Activated naive CD4-positive, alpha-beta T cell treated with anti-CD3 and anti-CD28 coated beads, Interleukin-2, amount 10 ng/mL, durations not matched to agents 7 days and 5 days (primary cell): ENCODE measurements around the gene GALNT18.

ENCODE experiments used
- CTCF ChIA-PET: fragments of 350-600 bp; sonication (Branson Sonifier 250); formaldehyde crosslinking; loops from one replicate; lab custom pipeline; 2021; ENCODE audit warnings: antibody characterized with exemption; lab: Charles Lee
- DNase-seq: peaks from one replicate; pipeline ENCODE4 v3.0.0-alpha.2; 2020
- H3K27ac Mint-ChIP-seq: one replicate; pipeline ENCODE4 v1.8.0; 2021; ENCODE audit warnings: mild to moderate bottlenecking, moderate library complexity, mixed read lengths
- H3K27me3 Mint-ChIP-seq: one replicate; pipeline ENCODE4 v1.8.0; 2021; ENCODE audit warnings: mild to moderate bottlenecking, mixed read lengths
- H3K36me3 Mint-ChIP-seq: one replicate; pipeline ENCODE4 v1.8.0; 2021; ENCODE audit warnings: mixed read lengths
- H3K4me1 Mint-ChIP-seq: one replicate; pipeline ENCODE4 v1.8.0; 2021; ENCODE audit warnings: mixed read lengths
- H3K4me3 Mint-ChIP-seq: one replicate; pipeline ENCODE4 v1.8.0; 2021; ENCODE audit warnings: mild to moderate bottlenecking, moderate library complexity, mixed read lengths
- H3K9me3 Mint-ChIP-seq: one replicate; pipeline ENCODE4 v1.8.0; 2021; ENCODE audit warnings: mixed read lengths

The GALNT18 gene

GRCh38 chr11:11320825-11321224 lies 301.0 kb downstream of the GALNT18 start:
- no peaks in the 10 kb centered on the region for H3K36me3 Mint-ChIP-seq
- H3K27me3 Mint-ChIP-seq, result peaks cover 3% of the 10 kb centered on the region
- H3K9me3 Mint-ChIP-seq, result no peaks in the 10 kb centered on the region
- H3K4me1 Mint-ChIP-seq, result no peaks in the 10 kb centered on the region
- no peak overlapping the region for H3K27ac Mint-ChIP-seq
- H3K4me3 Mint-ChIP-seq, result no peak overlapping the region
- CTCF ChIA-PET, result no interaction called here
- no peak for DNase-seq

- Mint-ChIP-seq H3K36me3 (no peaks in the 10 kb centered on the region), H3K9me3 (no peaks in the 10 kb centered on the region), H3K4me1 (no peaks in the 10 kb centered on the region), H3K4me3 (no peak overlapping the region), H3K27me3 (peaks cover 3% of the 10 kb centered on the region), H3K27ac (no peak overlapping the region)
- DNase-seq, result no peak
- CTCF ChIA-PET, result no interaction called here
Measured at GRCh38 chr11:11318961-11319360, 302.8 kb downstream of the GALNT18 start.

DNA sequence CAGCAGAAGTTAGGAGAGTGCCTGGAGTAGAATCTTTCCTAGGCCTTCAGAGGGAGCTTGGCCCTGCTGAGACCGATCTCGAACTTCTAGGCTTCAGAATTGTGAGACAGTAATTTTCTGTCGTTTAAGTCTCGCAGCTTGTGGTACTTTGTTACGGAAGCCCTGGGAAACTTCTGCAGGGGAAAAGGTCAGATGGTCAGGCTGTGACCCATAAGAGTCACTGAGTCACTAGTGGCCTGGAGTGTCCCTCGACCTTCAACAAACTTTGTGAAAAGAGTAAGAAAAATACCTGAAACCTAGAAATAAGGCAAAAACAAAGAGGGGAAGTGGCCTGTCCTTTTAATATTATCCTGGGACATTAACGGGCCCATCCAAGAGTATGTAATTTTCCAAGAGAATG lies 303.3 kb downstream of the GALNT18 start:
- Mint-ChIP-seq H3K4me1 (no peaks in the 10 kb centered on the region), H3K27me3 (peaks cover 3% of the 10 kb centered on the region), H3K4me3 (no peak overlapping the region), H3K36me3 (no peaks in the 10 kb centered on the region), H3K9me3 (no peaks in the 10 kb centered on the region), H3K27ac (no peak overlapping the region)
- CTCF ChIA-PET, result no interaction called here
- no peak for DNase-seq

DNA sequence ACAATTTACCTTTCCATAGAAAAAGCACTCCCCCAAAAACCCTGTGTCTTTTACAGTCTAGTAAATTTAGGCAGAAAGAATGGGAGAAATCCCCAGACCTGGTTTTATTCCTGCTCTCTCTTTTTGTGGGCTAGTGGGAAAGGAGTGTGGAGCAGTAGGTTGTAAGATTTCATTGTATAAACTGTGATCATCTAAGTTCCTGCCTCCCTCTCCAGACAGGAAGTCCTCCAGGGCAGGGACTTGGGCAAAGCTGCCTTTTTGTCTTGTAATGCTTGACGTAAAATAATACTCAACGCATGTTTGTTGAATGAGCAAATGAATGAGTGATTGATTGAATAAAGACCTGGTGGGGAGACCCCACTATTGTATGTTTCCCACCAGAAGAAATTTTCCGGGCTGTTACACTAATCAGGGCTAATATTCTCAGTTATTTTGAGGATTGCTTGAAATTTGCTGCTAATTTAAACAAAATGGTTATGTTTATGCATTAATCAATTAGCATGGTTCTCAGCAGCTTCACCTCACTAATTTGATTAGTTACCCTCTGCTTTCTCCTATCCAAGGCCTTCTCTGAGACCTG lies 305.1 kb downstream of the GALNT18 start:
- H3K27me3 Mint-ChIP-seq, result peaks cover 3% of the 10 kb centered on the region
- H3K4me3 Mint-ChIP-seq, result no peak overlapping the region
- CTCF ChIA-PET, result interaction anchor here (0.6 kb wide), 1 partner anchor 713 kb away, joined by 3 read pairs; no protein-coding TSS in a partner anchor
- no peak overlapping the region for H3K27ac Mint-ChIP-seq
- no peaks in the 10 kb centered on the region for H3K36me3 Mint-ChIP-seq
- no peaks in the 10 kb centered on the region for H3K4me1 Mint-ChIP-seq
- no peaks in the 10 kb centered on the region for H3K9me3 Mint-ChIP-seq
- no peak for DNase-seq

DNA sequence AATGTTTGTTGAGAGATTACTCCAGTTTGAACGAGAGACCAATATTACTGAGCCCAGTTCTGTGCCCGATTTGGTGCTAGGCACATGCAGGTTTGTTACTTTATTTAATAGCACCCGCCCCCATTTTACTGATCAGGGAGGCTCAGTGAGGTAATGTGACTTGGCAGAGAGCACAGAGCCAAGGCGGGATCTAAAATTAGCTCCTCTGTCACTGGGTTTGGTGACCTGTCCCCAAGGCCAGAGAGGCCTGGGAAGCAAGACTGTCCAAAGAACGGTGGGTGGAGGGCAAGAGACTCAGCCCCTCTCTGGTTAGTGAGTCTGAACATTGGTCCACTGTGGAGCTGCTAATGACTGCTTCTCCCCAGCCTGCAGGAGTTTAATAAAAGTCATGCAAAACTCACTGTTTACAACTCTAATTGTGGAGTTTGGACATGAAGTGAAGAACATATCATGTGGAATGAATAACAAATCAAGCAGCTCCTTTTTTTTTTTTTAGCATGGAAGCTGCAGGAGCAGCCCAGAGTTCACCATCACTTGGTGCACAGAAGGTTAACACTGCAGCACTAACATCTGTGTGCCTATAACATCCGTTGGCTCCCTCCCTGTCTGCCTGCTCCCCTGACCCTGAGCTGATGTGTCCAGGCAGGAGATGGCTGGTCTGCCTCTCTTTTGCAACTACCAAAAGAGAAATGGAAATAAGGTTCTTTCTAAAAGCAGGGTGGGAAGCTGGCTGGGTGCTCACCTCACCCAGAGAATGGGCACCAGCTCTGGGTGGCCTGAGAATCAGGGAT lies 307.7 kb downstream of the GALNT18 start:
- no peak for DNase-seq
- Mint-ChIP-seq H3K36me3 (no peaks in the 10 kb centered on the region), H3K27me3 (no peaks in the 10 kb centered on the region), H3K4me3 (no peak overlapping the region), H3K9me3 (peaks cover 7% of the 10 kb centered on the region), H3K4me1 (peaks cover 8% of the 10 kb centered on the region), H3K27ac (no peak overlapping the region)
- CTCF ChIA-PET, result interaction anchor here (0.6 kb wide), 1 partner anchor 107 kb away, joined by 3 read pairs; no protein-coding TSS in a partner anchor

DNA sequence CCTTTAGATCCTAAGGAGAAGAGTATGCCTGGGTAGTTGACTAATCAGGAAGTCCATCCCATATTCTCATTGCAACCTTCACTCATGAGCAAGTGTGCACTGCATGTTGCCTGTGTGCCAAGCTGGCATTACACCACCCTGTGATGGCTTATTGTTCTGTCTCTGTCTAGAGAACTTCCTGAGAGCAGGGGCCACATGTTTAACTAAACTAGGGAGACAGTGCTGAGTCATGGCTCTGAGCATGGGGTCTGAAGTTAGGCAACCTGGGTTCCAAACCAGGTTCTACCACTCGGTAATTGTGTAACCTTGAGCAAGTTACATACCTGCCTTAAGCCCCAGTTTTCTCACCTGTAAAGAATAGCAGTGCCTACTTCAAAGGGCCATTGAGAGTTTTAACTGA lies 308.4 kb downstream of the GALNT18 start:
- H3K9me3 Mint-ChIP-seq, result peaks cover 7% of the 10 kb centered on the region
- H3K36me3 Mint-ChIP-seq, result no peaks in the 10 kb centered on the region
- peaks cover 8% of the 10 kb centered on the region for H3K4me1 Mint-ChIP-seq
- CTCF ChIA-PET, result no interaction called here
- no peak overlapping the region for H3K27ac Mint-ChIP-seq
- no peaks in the 10 kb centered on the region for H3K27me3 Mint-ChIP-seq
- no peak for DNase-seq
- H3K4me3 Mint-ChIP-seq, result no peak overlapping the region

- H3K9me3 Mint-ChIP-seq, result peaks cover 7% of the 10 kb centered on the region
- no peaks in the 10 kb centered on the region for H3K27me3 Mint-ChIP-seq
- H3K36me3 Mint-ChIP-seq, result no peaks in the 10 kb centered on the region
- DNase-seq, result no peak
- H3K4me3 Mint-ChIP-seq, result no peak overlapping the region
- peaks cover 8% of the 10 kb centered on the region for H3K4me1 Mint-ChIP-seq
- H3K27ac Mint-ChIP-seq, result no peak overlapping the region
- CTCF ChIA-PET, result no interaction called here
Measured at GRCh38 chr11:11312738-11313137, 309.1 kb downstream of the GALNT18 start.

- Mint-ChIP-seq H3K9me3 (peaks cover 7% of the 10 kb centered on the region), H3K27me3 (no peaks in the 10 kb centered on the region), H3K27ac (no peak overlapping the region), H3K4me1 (peaks cover 8% of the 10 kb centered on the region), H3K4me3 (no peak overlapping the region), H3K36me3 (no peaks in the 10 kb centered on the region)
- CTCF ChIA-PET, result no interaction called here
- DNase-seq, result no peak
Measured at GRCh38 chr11:11311169-11311568, 310.6 kb downstream of the GALNT18 start.

DNA sequence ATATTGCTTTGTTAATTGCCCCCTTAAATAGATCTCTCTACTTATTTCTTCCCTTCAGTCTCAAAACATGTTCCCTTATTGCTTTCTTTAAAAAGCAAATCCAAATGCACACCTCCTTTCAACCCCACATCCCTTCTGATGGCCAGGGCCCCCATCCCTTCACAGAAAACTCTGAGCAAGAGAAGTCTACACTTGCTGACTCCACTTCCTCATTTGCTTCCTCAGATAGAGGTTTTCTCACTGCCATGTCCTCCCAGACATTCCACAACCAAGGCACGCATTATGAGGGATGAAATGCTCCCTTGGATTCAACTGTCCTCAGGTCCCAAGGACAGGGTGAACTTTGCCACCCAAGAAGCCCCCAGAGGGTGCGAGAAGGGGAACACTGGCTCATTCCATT lies 311.9 kb downstream of the GALNT18 start:
- H3K27ac Mint-ChIP-seq, result no peak overlapping the region
- CTCF ChIA-PET, result no interaction called here
- H3K4me1 Mint-ChIP-seq, result peaks cover 8% of the 10 kb centered on the region
- H3K4me3 Mint-ChIP-seq, result no peak overlapping the region
- H3K36me3 Mint-ChIP-seq, result no peaks in the 10 kb centered on the region
- H3K27me3 Mint-ChIP-seq, result no peaks in the 10 kb centered on the region
- no peak for DNase-seq
- H3K9me3 Mint-ChIP-seq, result peaks cover 7% of the 10 kb centered on the region

GRCh38 chr11:11308249-11308648 lies 313.6 kb downstream of the GALNT18 start:
- Mint-ChIP-seq H3K9me3 (peaks cover 7% of the 10 kb centered on the region), H3K4me1 (peaks cover 8% of the 10 kb centered on the region), H3K27me3 (no peaks in the 10 kb centered on the region), H3K4me3 (no peak overlapping the region), H3K27ac (peak overlapping the region; percentile 46), H3K36me3 (no peaks in the 10 kb centered on the region)
- DNase-seq, result no peak
- CTCF ChIA-PET, result no interaction called here

GRCh38 chr11:11306855-11307254 lies 314.9 kb downstream of the GALNT18 start:
- no peak overlapping the region for H3K4me3 Mint-ChIP-seq
- H3K9me3 Mint-ChIP-seq, result peaks cover 7% of the 10 kb centered on the region
- no peaks in the 10 kb centered on the region for H3K36me3 Mint-ChIP-seq
- peaks cover 8% of the 10 kb centered on the region for H3K4me1 Mint-ChIP-seq
- H3K27me3 Mint-ChIP-seq, result peaks cover 4% of the 10 kb centered on the region
- DNase-seq, result no peak
- CTCF ChIA-PET, result no interaction called here
- no peak overlapping the region for H3K27ac Mint-ChIP-seq

- Mint-ChIP-seq H3K9me3 (no peaks in the 10 kb centered on the region), H3K4me3 (no peak overlapping the region), H3K36me3 (no peaks in the 10 kb centered on the region), H3K27me3 (peaks cover 4% of the 10 kb centered on the region), H3K27ac (no peak overlapping the region), H3K4me1 (no peaks in the 10 kb centered on the region)
- CTCF ChIA-PET, result interaction anchor here (0.5 to 0.6 kb wide), 2 partner anchors 164 to 495 kb away, joined by 3 to 4 read pairs; no protein-coding TSS in a partner anchor
- DNase-seq, result no peak
Measured at GRCh38 chr11:11304550-11304949, 317.3 kb downstream of the GALNT18 start.

- no peak overlapping the region for H3K4me3 Mint-ChIP-seq
- no peak for DNase-seq
- CTCF ChIA-PET, result no interaction called here
- H3K9me3 Mint-ChIP-seq, result no peaks in the 10 kb centered on the region
- H3K36me3 Mint-ChIP-seq, result no peaks in the 10 kb centered on the region
- H3K27ac Mint-ChIP-seq, result no peak overlapping the region
- no peaks in the 10 kb centered on the region for H3K4me1 Mint-ChIP-seq
- H3K27me3 Mint-ChIP-seq, result peaks cover 4% of the 10 kb centered on the region
Measured at GRCh38 chr11:11302565-11302964, 319.2 kb downstream of the GALNT18 start.

GRCh38 chr11:11301212-11301611 lies 320.6 kb downstream of the GALNT18 start:
- Mint-ChIP-seq H3K4me1 (no peaks in the 10 kb centered on the region), H3K36me3 (no peaks in the 10 kb centered on the region), H3K4me3 (no peak overlapping the region), H3K27me3 (peaks cover 4% of the 10 kb centered on the region), H3K9me3 (no peaks in the 10 kb centered on the region), H3K27ac (no peak overlapping the region)
- no peak for DNase-seq
- CTCF ChIA-PET, result no interaction called here

- H3K36me3 Mint-ChIP-seq, result no peaks in the 10 kb centered on the region
- no peak overlapping the region for H3K4me3 Mint-ChIP-seq
- no peak overlapping the region for H3K27ac Mint-ChIP-seq
- CTCF ChIA-PET, result no interaction called here
- H3K9me3 Mint-ChIP-seq, result no peaks in the 10 kb centered on the region
- H3K4me1 Mint-ChIP-seq, result no peaks in the 10 kb centered on the region
- H3K27me3 Mint-ChIP-seq, result peaks cover 4% of the 10 kb centered on the region
- DNase-seq, result no peak
Measured at GRCh38 chr11:11297578-11297977, 324.2 kb downstream of the GALNT18 start.
